ENCODE results near the gene TEP1. TPM values are rescaled to one million over a fixed set of nuclear protein-coding genes. Genes with fewer than 3 reads are reported as not detected.

TEP1 gene
- total and polyA plus RNA-seq, 2 of the 13 experiments (the other 11 are each of a cell fraction or from before 2014, with no cell fraction given), result 11.0 to 12.8 TPM

- TF ChIP-seq ZBTB40 (IDR thresholded peaks at IDR 0.05) (no peak), ZBTB40 (CRISPR knock-in tag; IDR thresholded peaks at IDR 0.05) (peak; percentile 46), TFDP1 (CRISPR knock-in tag; IDR thresholded peaks at IDR 0.05; ENCODE audit: borderline replicate concordance) (peak; percentile 99), FOXO4 (CRISPR knock-in tag; conservative IDR thresholded peaks at IDR 0.05) (no peak), ARID4A (CRISPR knock-in tag; IDR thresholded peaks at IDR 0.05; ENCODE audit: borderline replicate concordance) (peak; percentile 95), SP2 (CRISPR knock-in tag; IDR thresholded peaks at IDR 0.05) (0 out of 2 replicates have a peak, but pooled peaks have one; percentile 48), PATZ1 (CRISPR knock-in tag; IDR thresholded peaks at IDR 0.05) (peak; percentile 78), ZNF780A (CRISPR knock-in tag; IDR thresholded peaks at IDR 0.05) (0 out of 2 replicates have a peak, but pooled peaks have one; percentile 51), ZNF674 (CRISPR knock-in tag; IDR thresholded peaks at IDR 0.05; ENCODE audit: low read depth) (0 out of 2 replicates have a peak, but pooled peaks have one; percentile 26)
Measured at GRCh38 chr14:20343092-20343861, 70.0 kb downstream of the TEP1 start, which contains the start of gene PARP2 (continued).
